ENCODE data around the gene PTPN20. TPM values are rescaled to one million over a fixed set of nuclear protein-coding genes. Genes with fewer than 3 reads are reported as not detected.

The PTPN20 gene
- total RNA-seq, 1 experiment from 2014 or later, result not detected

DNA sequence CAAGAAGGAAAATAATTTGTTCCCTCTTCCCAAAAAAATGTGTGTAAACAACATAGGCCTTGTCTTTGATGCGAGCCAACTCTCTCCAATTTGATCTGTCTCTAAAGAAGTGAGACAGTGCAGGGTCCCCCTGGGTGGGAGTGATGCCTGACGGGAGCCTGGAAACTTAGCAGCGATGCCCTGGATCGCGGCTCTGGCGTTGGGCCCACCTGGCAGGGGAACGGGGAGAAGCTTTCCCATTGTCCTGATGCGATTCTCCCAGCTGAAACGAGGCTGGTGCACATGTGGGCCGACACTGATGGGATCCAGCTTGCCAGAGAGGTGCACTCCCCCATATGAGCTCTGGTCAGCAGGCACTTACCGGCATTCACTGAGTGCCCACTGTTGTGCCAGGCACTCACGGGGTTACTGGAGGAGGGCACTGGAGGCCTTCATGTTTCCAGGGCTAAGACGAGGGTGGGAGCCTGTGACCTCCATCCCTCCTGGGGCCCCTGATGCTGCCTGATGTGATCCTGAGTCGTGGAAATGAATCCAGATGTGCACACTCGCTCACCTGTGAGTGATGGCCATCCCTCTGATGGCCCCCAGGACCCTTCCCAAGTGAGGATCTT lies 132.8 kb downstream of the PTPN20 start:
- TF ChIP-seq, protein P1, sequence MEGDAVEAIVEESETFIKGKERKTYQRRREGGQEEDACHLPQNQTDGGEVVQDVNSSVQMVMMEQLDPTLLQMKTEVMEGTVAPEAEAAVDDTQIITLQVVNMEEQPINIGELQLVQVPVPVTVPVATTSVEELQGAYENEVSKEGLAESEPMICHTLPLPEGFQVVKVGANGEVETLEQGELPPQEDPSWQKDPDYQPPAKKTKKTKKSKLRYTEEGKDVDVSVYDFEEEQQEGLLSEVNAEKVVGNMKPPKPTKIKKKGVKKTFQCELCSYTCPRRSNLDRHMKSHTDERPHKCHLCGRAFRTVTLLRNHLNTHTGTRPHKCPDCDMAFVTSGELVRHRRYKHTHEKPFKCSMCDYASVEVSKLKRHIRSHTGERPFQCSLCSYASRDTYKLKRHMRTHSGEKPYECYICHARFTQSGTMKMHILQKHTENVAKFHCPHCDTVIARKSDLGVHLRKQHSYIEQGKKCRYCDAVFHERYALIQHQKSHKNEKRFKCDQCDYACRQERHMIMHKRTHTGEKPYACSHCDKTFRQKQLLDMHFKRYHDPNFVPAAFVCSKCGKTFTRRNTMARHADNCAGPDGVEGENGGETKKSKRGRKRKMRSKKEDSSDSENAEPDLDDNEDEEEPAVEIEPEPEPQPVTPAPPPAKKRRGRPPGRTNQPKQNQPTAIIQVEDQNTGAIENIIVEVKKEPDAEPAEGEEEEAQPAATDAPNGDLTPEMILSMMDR (IDR thresholded peaks at IDR 0.05; ENCODE audit: insufficient read depth in 1 of 2, low read depth in 1 of 2, low read length in 1 of 2, severe bottlenecking in 1 of 2, unreplicated experiment in 1 of 2), result no peak
- no TSS peak for BruUV-seq (replicated peaks)
- H3K27me3 ChIP-seq (replicated peaks; ENCODE audit: control insufficient read depth, insufficient read depth, low read length), result no peaks in the 10 kb centered on the region
- intact Hi-C loops (cut with micrococcal nuclease; ENCODE audit: unreplicated experiment), result no loop called here
- peaks cover 10% of the 10 kb centered on the region for H3K4me1 ChIP-seq
- no peaks in the 10 kb centered on the region for H3K36me3 ChIP-seq (ENCODE audit: control insufficient read depth, insufficient read depth, low read length)
- POLR2A ChIA-PET, result no interaction called here
- H3K27ac Mint-ChIP-seq (ENCODE audit: unreplicated experiment), result no peak overlapping the region
- DNase-seq, result peak in 1 of 2 experiments; percentile 24
- no peak overlapping the region for H3K4me3 Mint-ChIP-seq (ENCODE audit: unreplicated experiment)
- H3K27me3 Mint-ChIP-seq (ENCODE audit: insufficient read depth, unreplicated experiment), result peaks cover 18% of the 10 kb centered on the region
- no peaks in the 10 kb centered on the region for H3K36me3 Mint-ChIP-seq (ENCODE audit: insufficient read depth, unreplicated experiment)
- H3K4me3 ChIP-seq (ENCODE audit: low read depth, low read length), result no peak overlapping the region
- no peaks in the 10 kb centered on the region for H3K9me3 ChIP-seq
- CTCF ChIA-PET, result interaction anchor here (1.7 kb wide), 1 partner anchor 12 kb away, joined by 3 read pairs; no protein-coding TSS in a partner anchor
- H3K9me3 Mint-ChIP-seq (ENCODE audit: unreplicated experiment), result no peaks in the 10 kb centered on the region
- H3K4me1 Mint-ChIP-seq (ENCODE audit: low read depth, unreplicated experiment), result no peaks in the 10 kb centered on the region

DNA sequence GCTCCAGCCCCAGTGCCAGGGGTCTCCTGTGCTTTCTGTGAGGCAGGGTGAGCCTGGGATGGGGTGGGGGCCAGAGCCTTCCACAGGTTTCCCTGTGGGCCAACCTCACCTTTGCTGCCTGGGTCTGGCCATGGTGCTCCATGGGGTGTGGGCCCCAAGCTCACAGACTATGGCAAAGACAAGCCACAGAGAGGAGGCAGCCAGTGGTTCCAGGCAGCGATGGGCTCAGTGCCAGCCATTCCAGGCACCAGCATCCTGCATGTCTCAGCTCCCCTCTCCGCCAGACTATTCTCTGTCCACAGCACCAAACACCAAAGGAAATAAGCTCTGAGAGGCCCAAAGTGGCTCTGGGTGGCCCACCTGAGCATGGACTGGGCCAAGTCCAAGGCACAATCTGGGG lies 133.5 kb downstream of the PTPN20 start:
- BruUV-seq (replicated peaks), result no TSS peak
- CTCF ChIA-PET, result interaction anchor here (1.7 to 1.9 kb wide), 2 partner anchors 13 to 267 kb away, joined by 3 to 5 read pairs; no protein-coding TSS in a partner anchor
- Mint-ChIP-seq H3K4me3 (ENCODE audit: unreplicated experiment) (no peak overlapping the region), H3K9me3 (ENCODE audit: unreplicated experiment) (no peaks in the 10 kb centered on the region), H3K27me3 (ENCODE audit: insufficient read depth, unreplicated experiment) (peaks cover 18% of the 10 kb centered on the region), H3K4me1 (ENCODE audit: low read depth, unreplicated experiment) (no peaks in the 10 kb centered on the region), H3K27ac (ENCODE audit: unreplicated experiment) (no peak overlapping the region), H3K36me3 (ENCODE audit: insufficient read depth, unreplicated experiment) (no peaks in the 10 kb centered on the region)
- DNase-seq, result peak in 1 of 2 experiments; percentile 28
- no peak overlapping the region for H3K4me3 ChIP-seq (ENCODE audit: low read depth, low read length)
- intact Hi-C loops (cut with micrococcal nuclease; ENCODE audit: unreplicated experiment), result no loop called here
- TF ChIP-seq, protein P1 (IDR thresholded peaks at IDR 0.05; ENCODE audit: insufficient read depth in 1 of 2, low read depth in 1 of 2, low read length in 1 of 2, severe bottlenecking in 1 of 2, unreplicated experiment in 1 of 2), result no peak
- peaks cover 3% of the 10 kb centered on the region; the same call in 1 of the 2 replicates for H3K4me1 ChIP-seq
- no peaks in the 10 kb centered on the region for H3K9me3 ChIP-seq
- H3K27me3 ChIP-seq (replicated peaks; ENCODE audit: control insufficient read depth, insufficient read depth, low read length), result no peaks in the 10 kb centered on the region
- H3K36me3 ChIP-seq (ENCODE audit: control insufficient read depth, insufficient read depth, low read length), result no peaks in the 10 kb centered on the region
- POLR2A ChIA-PET, result no interaction called here

DNA sequence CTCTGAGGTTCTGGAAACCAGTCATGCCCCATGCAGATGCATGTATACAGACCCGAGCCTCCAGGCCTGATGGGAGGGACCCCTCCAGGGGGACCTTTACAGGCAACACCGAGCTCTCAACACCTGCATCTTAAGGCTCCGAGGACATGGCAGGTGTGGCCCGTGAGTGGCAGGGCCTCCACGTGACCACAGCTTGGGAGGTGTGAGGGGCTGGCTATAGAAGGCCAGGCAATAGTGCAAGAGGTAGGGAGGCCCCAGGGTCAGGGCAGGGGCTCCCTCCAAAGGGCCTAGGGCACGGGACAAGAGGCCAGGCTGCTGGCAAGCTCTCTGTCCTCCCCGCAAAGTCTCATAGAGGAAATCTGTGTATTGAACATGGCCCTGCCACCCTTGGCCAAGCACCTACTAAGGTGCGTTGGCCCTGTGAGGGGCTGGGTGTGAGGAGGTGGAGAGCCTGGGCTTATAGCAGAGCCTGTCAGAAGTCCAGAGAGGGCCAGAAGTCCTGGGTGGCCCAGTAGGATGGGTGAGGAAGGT lies 134.2 kb downstream of the PTPN20 start:
- Histone ChIP-seq H3K9me3 (no peaks in the 10 kb centered on the region), H3K4me1 (no peaks in the 10 kb centered on the region), H3K4me3 (ENCODE audit: low read depth, low read length) (no peak overlapping the region), H3K36me3 (ENCODE audit: control insufficient read depth, insufficient read depth, low read length) (no peaks in the 10 kb centered on the region), H3K27me3 (replicated peaks; ENCODE audit: control insufficient read depth, insufficient read depth, low read length) (no peaks in the 10 kb centered on the region)
- no TSS peak for BruUV-seq (replicated peaks)
- CTCF ChIA-PET, result interaction anchor here (1.7 to 1.9 kb wide), 2 partner anchors 14 to 267 kb away, joined by 3 to 5 read pairs; no protein-coding TSS in a partner anchor
- peak in 1 of 2 experiments; percentile 29 for DNase-seq
- H3K36me3 Mint-ChIP-seq (ENCODE audit: insufficient read depth, unreplicated experiment), result no peaks in the 10 kb centered on the region
- TF ChIP-seq, protein P1 (IDR thresholded peaks at IDR 0.05; ENCODE audit: insufficient read depth in 1 of 2, low read depth in 1 of 2, low read length in 1 of 2, severe bottlenecking in 1 of 2, unreplicated experiment in 1 of 2), result no peak
- peaks cover 21% of the 10 kb centered on the region for H3K27me3 Mint-ChIP-seq (ENCODE audit: insufficient read depth, unreplicated experiment)
- intact Hi-C loops (cut with micrococcal nuclease; ENCODE audit: unreplicated experiment), result no loop called here
- H3K27ac Mint-ChIP-seq (ENCODE audit: unreplicated experiment), result no peak overlapping the region
- H3K9me3 Mint-ChIP-seq (ENCODE audit: unreplicated experiment), result no peaks in the 10 kb centered on the region
- POLR2A ChIA-PET, result no interaction called here
- no peaks in the 10 kb centered on the region for H3K4me1 Mint-ChIP-seq (ENCODE audit: low read depth, unreplicated experiment)
- H3K4me3 Mint-ChIP-seq (ENCODE audit: unreplicated experiment), result no peak overlapping the region

Data from Caco-2 (cell line).